HepG2 (cell line): ENCODE measurements around the gene CHP1. TPM values are rescaled to one million over a fixed set of nuclear protein-coding genes. Genes with fewer than 3 reads are reported as not detected.

Experiments used
- ARID3A ChIP-seq: IDR thresholded peaks from 2 replicates; pipeline ENCODE4 v1.6.1; 2012; ENCODE audit warnings: low read depth, low read length, improper control_type of control experiment
- GMEB2 ChIP-seq: IDR thresholded peaks from 2 replicates; pipeline ENCODE4 v1.6.1; 2016; ENCODE audit warnings: missing biosample characterization, missing genetic modification reagents, low read depth
- HIC2 ChIP-seq: sonication (generic); formaldehyde crosslinking; IDR thresholded peaks from 2 replicates; pipeline ENCODE4 v1.9.0; 2022; ENCODE audit warnings: low read depth, missing genetic modification reagents
- MAFK ChIP-seq, 2 experiments: IDR thresholded peaks in 1 of 2; conservative IDR thresholded peaks in 1 of 2; 2 replicates each; pipeline ENCODE4 v1.6.1; 2011; ENCODE audit warnings: improper control_type of control experiment in 2 of 2, low read length in 2 of 2
- NCOR1 ChIP-seq: fragments of 200-600 bp; sonication (generic); IDR thresholded peaks from 2 replicates; pipeline ENCODE4 v1.7.0; 2017; ENCODE audit warnings: antibody characterized with exemption, low read length, borderline replicate concordance
- RBM22 ChIP-seq: fragments of 200-400 bp; formaldehyde crosslinking; optimal IDR thresholded peaks from 2 replicates; pipeline ENCODE3; 2017; ENCODE audit warnings: mild to moderate bottlenecking, low read length, moderate library complexity
- SNRNP70 ChIP-seq: fragments of 200-400 bp; formaldehyde crosslinking; IDR thresholded peaks from 2 replicates; pipeline ENCODE4 v1.6.1; 2017; ENCODE audit warnings: mild to moderate bottlenecking, low read depth, low read length, moderate library complexity
- SSRP1 ChIP-seq: IDR thresholded peaks from 2 replicates; pipeline ENCODE4 v1.6.1; 2016; ENCODE audit warnings: control low read depth
- TARDBP ChIP-seq: sonication (generic); formaldehyde crosslinking; IDR thresholded peaks from 2 replicates; pipeline ENCODE4 v1.8.0; 2022; ENCODE audit warnings: mild to moderate bottlenecking, missing genetic modification reagents
- TEAD3 ChIP-seq: optimal IDR thresholded peaks from 2 replicates; pipeline ENCODE3; 2016; ENCODE audit warnings: borderline replicate concordance
- TERF1 ChIP-seq: sonication (generic); formaldehyde crosslinking; IDR thresholded peaks from 2 replicates; pipeline ENCODE4 v1.8.0; 2022; ENCODE audit warnings: mild to moderate bottlenecking, missing genetic modification reagents, moderate library complexity
- THAP9 ChIP-seq: sonication (generic); formaldehyde crosslinking; IDR thresholded peaks from 2 replicates; pipeline ENCODE4; 2020; ENCODE audit warnings: missing genetic modification reagents, mild to moderate bottlenecking, borderline replicate concordance
- TOE1 ChIP-seq: sonication (generic); formaldehyde crosslinking; IDR thresholded peaks from 2 replicates; pipeline ENCODE4 v1.4.0; 2020; ENCODE audit warnings: mild to moderate bottlenecking, missing genetic modification reagents
- ZBTB26 ChIP-seq: IDR thresholded peaks from 2 replicates; pipeline ENCODE4 v1.6.1; 2016; ENCODE audit warnings: missing compliant biosample characterization, missing genetic modification reagents, borderline replicate concordance
- ZNF605 ChIP-seq: sonication (generic); formaldehyde crosslinking; IDR thresholded peaks from 2 replicates; pipeline ENCODE4 v1.8.0; 2022; ENCODE audit warnings: mild to moderate bottlenecking, missing genetic modification reagents
- ZNF891 ChIP-seq: sonication (generic); formaldehyde crosslinking; IDR thresholded peaks from 2 replicates; pipeline ENCODE4 v1.5.0; 2020; ENCODE audit warnings: mild to moderate bottlenecking, missing genetic modification reagents
- polyA plus RNA-seq, 8 experiments: library from polyadenylated mRNA; depleted of rRNA in 3 of 8; stranded (reverse) in 7 of 8; unstranded in 1 of 8; fragments of >200 nt; fragmentation: Illumina TruSeq in 4 of 8; extraction: Trizol in 4 of 8; gene quantifications; 2 replicates each; pipeline versions ENCODE4 v1.2.1 to v1.2.3, GENCODE V29; 2011 to 2016; ENCODE audit warnings: low read depth in 4 of 8, missing spikeins in 1 of 8, mixed read lengths in 1 of 8; ENCODE audit not compliant: insufficient read depth in 1 of 8
- total RNA-seq, 5 experiments: library from RNA; depleted of rRNA; stranded (reverse); fragments of >200 nt; fragmentation: Illumina TruSeq; extraction: Trizol; gene quantifications; 2 replicates each; pipeline ENCODE4 v1.2.3, GENCODE V29; 2016; ENCODE audit warnings: low read depth in 1 of 5

The CHP1 gene
- total and polyA plus RNA-seq, 2 of the 13 experiments (the other 11 are each of a cell fraction or from before 2014, with no cell fraction given), result 49.6 to 76.4 TPM

GRCh38 chr15:41259546-41260189, 28.6 kb downstream of the CHP1 start (continued):
- TF ChIP-seq NCOR1, result peak; percentile 79; the same call in 1 of the 2 replicates
- no peak for TF ChIP-seq GMEB2 (CRISPR knock-in tag)
- TF ChIP-seq ZNF891 (CRISPR knock-in tag), result peak; percentile 82; the same call in 1 of the 2 replicates
- TF ChIP-seq ZBTB26 (CRISPR knock-in tag), result 0 out of 2 replicates have a peak, but pooled peaks have one; percentile 63
- TF ChIP-seq ZNF605 (CRISPR knock-in tag), result peak; percentile 88
- no peak for TF ChIP-seq HIC2 (CRISPR knock-in tag)
- TF ChIP-seq TERF1 (CRISPR knock-in tag), result no peak
- no peak for TF ChIP-seq SNRNP70
- peak; percentile 90 for TF ChIP-seq TARDBP (CRISPR knock-in tag)
- no peak for TF ChIP-seq SSRP1 (CRISPR knock-in tag)
- no peak for TF ChIP-seq RBM22
- no peak for TF ChIP-seq MAFK (conservative IDR thresholded peaks at IDR 0.05 in 1 of 2, IDR thresholded peaks at IDR 0.05 in 1 of 2; ENCODE audit: low read length in 2 of 2)
- TF ChIP-seq ARID3A, result no peak
- peak; percentile 90 for TF ChIP-seq TEAD3
- peak; percentile 46; the same call in 1 of the 2 replicates for TF ChIP-seq TOE1
- TF ChIP-seq THAP9 (CRISPR knock-in tag), result peak; percentile 44; the same call in 1 of the 2 replicates
